ENCODE measurements around the gene MMP24OS. TPM values are rescaled to one million over a fixed set of nuclear protein-coding genes. Genes with fewer than 3 reads are reported as not detected.
"Not testable (repeated sequence)": the region's sequence is repeated elsewhere in the genome, so short reads cannot be mapped to it uniquely, and the experiment has no call there.

MMP24OS gene
- total RNA-seq, 1 experiment from 2014 or later = 95.4 TPM

DNA sequence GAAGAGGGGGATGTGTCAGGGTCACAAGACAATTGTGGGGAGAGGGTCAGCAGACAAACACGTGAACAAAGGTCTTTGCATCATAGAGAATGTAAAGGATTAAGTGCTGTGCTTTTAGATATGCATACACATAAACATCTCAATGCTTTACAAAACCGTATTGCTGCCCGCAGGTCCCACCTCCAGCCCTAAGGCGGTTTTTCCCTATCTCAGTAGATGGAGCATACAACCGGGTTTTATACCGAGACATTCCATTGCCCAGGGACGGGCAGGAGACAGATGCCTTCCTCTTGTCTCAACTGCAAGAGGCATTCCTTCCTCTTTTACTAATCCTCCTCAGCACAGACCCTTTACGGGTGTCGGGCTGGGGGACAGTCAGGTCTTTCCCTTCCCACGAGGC lies 15.6 kb downstream of the MMP24OS start:
- CTCF ChIA-PET = interaction anchor here (0.7 kb wide), 1 partner anchor 46 kb away, joined by 3 read pairs; no protein-coding TSS in a partner anchor
- H3K27ac Mint-ChIP-seq (ENCODE audit: unreplicated experiment); H3K4me3 Mint-ChIP-seq (ENCODE audit: low read depth, unreplicated experiment); intact Hi-C loops (cut with micrococcal nuclease; ENCODE audit: unreplicated experiment); H3K27me3 Mint-ChIP-seq (ENCODE audit: unreplicated experiment); H3K9me3 Mint-ChIP-seq (ENCODE audit: low read depth, unreplicated experiment); DNase-seq; BruUV-seq (replicated peaks): not testable (repeated sequence)
- H3K36me3 Mint-ChIP-seq (ENCODE audit: insufficient read depth, unreplicated experiment) = peaks cover 20% of the 10 kb centered on the region
- H3K4me1 Mint-ChIP-seq (ENCODE audit: low read depth, unreplicated experiment) = peaks cover 45% of the 10 kb centered on the region

DNA sequence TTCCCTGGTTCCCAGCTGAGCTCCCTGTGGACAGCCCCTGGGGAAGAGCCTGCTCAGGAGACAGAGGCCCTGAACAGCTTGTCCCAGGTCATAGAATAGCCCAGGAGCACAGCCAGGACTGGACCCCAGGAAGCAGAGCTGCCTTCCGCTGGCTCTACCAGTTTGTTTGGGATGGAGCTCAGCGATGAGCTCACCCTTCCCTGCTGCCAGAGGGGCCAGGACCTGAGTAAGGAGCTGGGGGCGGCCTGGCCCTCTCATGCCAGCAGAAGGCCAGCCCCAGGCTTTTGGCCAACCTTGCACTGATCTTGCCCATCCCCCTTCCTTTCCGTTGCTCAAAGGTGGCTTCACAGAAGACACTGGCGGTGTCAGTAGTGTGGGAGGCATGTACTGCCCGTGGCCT lies 17.5 kb downstream of the MMP24OS start:
- Mint-ChIP-seq H3K4me3 (ENCODE audit: low read depth, unreplicated experiment) (no peak overlapping the region), H3K4me1 (ENCODE audit: low read depth, unreplicated experiment) (peaks cover 42% of the 10 kb centered on the region), H3K27ac (ENCODE audit: unreplicated experiment) (peak overlapping the region; percentile 25), H3K27me3 (ENCODE audit: unreplicated experiment) (no peaks in the 10 kb centered on the region), H3K9me3 (ENCODE audit: low read depth, unreplicated experiment) (no peaks in the 10 kb centered on the region), H3K36me3 (ENCODE audit: insufficient read depth, unreplicated experiment) (peaks cover 15% of the 10 kb centered on the region)
- no TSS peak for BruUV-seq (replicated peaks)
- CTCF ChIA-PET = interaction anchor here (0.6 to 2.3 kb wide), 3 partner anchors 11 to 140 kb away, joined by 3 to 6 read pairs (median 3); no protein-coding TSS in a partner anchor
- DNase-seq = no peak
- TF ChIP-seq, protein P1, sequence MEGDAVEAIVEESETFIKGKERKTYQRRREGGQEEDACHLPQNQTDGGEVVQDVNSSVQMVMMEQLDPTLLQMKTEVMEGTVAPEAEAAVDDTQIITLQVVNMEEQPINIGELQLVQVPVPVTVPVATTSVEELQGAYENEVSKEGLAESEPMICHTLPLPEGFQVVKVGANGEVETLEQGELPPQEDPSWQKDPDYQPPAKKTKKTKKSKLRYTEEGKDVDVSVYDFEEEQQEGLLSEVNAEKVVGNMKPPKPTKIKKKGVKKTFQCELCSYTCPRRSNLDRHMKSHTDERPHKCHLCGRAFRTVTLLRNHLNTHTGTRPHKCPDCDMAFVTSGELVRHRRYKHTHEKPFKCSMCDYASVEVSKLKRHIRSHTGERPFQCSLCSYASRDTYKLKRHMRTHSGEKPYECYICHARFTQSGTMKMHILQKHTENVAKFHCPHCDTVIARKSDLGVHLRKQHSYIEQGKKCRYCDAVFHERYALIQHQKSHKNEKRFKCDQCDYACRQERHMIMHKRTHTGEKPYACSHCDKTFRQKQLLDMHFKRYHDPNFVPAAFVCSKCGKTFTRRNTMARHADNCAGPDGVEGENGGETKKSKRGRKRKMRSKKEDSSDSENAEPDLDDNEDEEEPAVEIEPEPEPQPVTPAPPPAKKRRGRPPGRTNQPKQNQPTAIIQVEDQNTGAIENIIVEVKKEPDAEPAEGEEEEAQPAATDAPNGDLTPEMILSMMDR (IDR thresholded peaks at IDR 0.05; ENCODE audit: unreplicated experiment) = no peak
- intact Hi-C loops (cut with micrococcal nuclease; ENCODE audit: unreplicated experiment) = no loop called here

GRCh38 chr20:35257175-35257909 lies 20.6 kb downstream of the MMP24OS start:
- TF ChIP-seq, protein P1 (IDR thresholded peaks at IDR 0.05; ENCODE audit: unreplicated experiment) = no peak
- CTCF ChIA-PET = interaction anchor here (0.6 kb wide), 1 partner anchor 13 kb away, joined by 4 read pairs; no protein-coding TSS in a partner anchor
- no peak for DNase-seq
- peaks cover 5% of the 10 kb centered on the region for H3K36me3 Mint-ChIP-seq (ENCODE audit: insufficient read depth, unreplicated experiment)
- intact Hi-C loops (cut with micrococcal nuclease; ENCODE audit: unreplicated experiment) = no loop called here
- H3K27me3 Mint-ChIP-seq (ENCODE audit: unreplicated experiment) = no peaks in the 10 kb centered on the region
- H3K4me1 Mint-ChIP-seq (ENCODE audit: low read depth, unreplicated experiment) = peaks cover 21% of the 10 kb centered on the region
- no peak overlapping the region for H3K27ac Mint-ChIP-seq (ENCODE audit: unreplicated experiment)
- H3K9me3 Mint-ChIP-seq (ENCODE audit: low read depth, unreplicated experiment) = no peaks in the 10 kb centered on the region
- no TSS peak for BruUV-seq (replicated peaks)
- H3K4me3 Mint-ChIP-seq (ENCODE audit: low read depth, unreplicated experiment) = no peak overlapping the region

DNA sequence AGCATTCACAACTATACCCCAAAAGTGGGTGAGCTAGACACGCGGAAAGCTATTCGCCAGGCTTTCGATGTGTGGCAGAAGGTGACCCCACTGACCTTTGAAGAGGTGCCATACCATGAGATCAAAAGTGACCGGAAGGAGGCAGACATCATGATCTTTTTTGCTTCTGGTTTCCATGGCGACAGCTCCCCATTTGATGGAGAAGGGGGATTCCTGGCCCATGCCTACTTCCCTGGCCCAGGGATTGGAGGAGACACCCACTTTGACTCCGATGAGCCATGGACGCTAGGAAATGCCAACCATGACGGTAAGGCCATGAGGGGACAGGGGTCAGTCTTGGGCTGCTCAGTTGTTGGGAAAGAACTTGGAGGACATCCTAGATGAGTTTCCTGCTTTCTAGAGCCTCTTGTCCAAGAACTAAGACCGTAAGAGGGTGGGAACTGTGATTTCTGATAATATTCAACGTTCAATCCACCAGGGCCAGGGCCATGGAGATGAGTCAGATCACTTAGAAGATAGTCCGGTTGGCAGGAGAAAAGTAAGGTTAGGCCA lies 23.4 kb downstream of the MMP24OS start:
- H3K9me3 Mint-ChIP-seq (ENCODE audit: low read depth, unreplicated experiment) = no peaks in the 10 kb centered on the region
- H3K4me1 Mint-ChIP-seq (ENCODE audit: low read depth, unreplicated experiment) = peaks cover 27% of the 10 kb centered on the region
- no peak for DNase-seq
- intact Hi-C loops (cut with micrococcal nuclease; ENCODE audit: unreplicated experiment) = no loop called here
- CTCF ChIA-PET = interaction anchor here (0.6 kb wide), 1 partner anchor 271 kb away, joined by 3 read pairs; no protein-coding TSS in a partner anchor
- H3K4me3 Mint-ChIP-seq (ENCODE audit: low read depth, unreplicated experiment) = no peak overlapping the region
- no peak overlapping the region for H3K27ac Mint-ChIP-seq (ENCODE audit: unreplicated experiment)
- TF ChIP-seq, protein P1 (IDR thresholded peaks at IDR 0.05; ENCODE audit: unreplicated experiment) = no peak
- no peaks in the 10 kb centered on the region for H3K27me3 Mint-ChIP-seq (ENCODE audit: unreplicated experiment)
- peaks cover 10% of the 10 kb centered on the region for H3K36me3 Mint-ChIP-seq (ENCODE audit: insufficient read depth, unreplicated experiment)
- BruUV-seq (replicated peaks) = no TSS peak

Data from Calu3 (cell line).